Natural killer cell treated with Interleukin-12 subunit alpha and Interleukin-12 subunit beta and Interleukin-15 and Interleukin-18, amount 100 ng/mL, for 72 hours (primary cell): ENCODE measurements around the gene SLC22A4. TPM values are rescaled to one million over a fixed set of nuclear protein-coding genes. Genes with fewer than 3 reads are reported as not detected.

Experiments
- ATAC-seq, 2 donors: fragments of 150-1000 bp; cut with Tn5 transposase in 1 of 2; sonication (Bioruptor Pico), chemical (Tn5 transposase) in 1 of 2; 2 replicates each; pipeline ENCODE4 v1.10.0; 2021
- DNase-seq: peaks from one replicate; pipeline ENCODE4 v3.0.0; 2022; ENCODE audit warnings: low spot score
- H3K27ac Mint-ChIP-seq, 2 donors: 1 replicate in 1 of 2; 2 replicates in 1 of 2; pipeline ENCODE4 v1.8.0; 2022; ENCODE audit warnings: mixed read lengths in 2 of 2, mild to moderate bottlenecking in 1 of 2, moderate library complexity in 1 of 2
- H3K27me3 Mint-ChIP-seq, 2 donors: 1 replicate in 1 of 2; 2 replicates in 1 of 2; pipeline ENCODE4 v1.8.0; 2022; ENCODE audit warnings: mixed read lengths in 2 of 2
- H3K36me3 Mint-ChIP-seq: one replicate; pipeline ENCODE4 v1.8.0; 2022; ENCODE audit warnings: mixed read lengths
- H3K4me1 Mint-ChIP-seq, 2 donors: 1 replicate in 1 of 2; 2 replicates in 1 of 2; pipeline ENCODE4 v1.8.0; 2022; ENCODE audit warnings: low read depth in 2 of 2, mixed read lengths in 2 of 2, mild to moderate bottlenecking in 1 of 2
- H3K4me3 Mint-ChIP-seq: one replicate; pipeline ENCODE4 v1.8.0; 2022; ENCODE audit warnings: mixed read lengths
- H3K9me3 Mint-ChIP-seq: 2 replicates; pipeline ENCODE4 v1.8.0; 2022; ENCODE audit warnings: mixed read lengths
- total RNA-seq, 2 donors: library from RNA; stranded (reverse); gene quantifications; one replicate each; pipeline ENCODE4 v1.2.3, GENCODE V29; 2022

Gene SLC22A4
- total RNA-seq, 2 donors from 2014 or later = 0.93 to 2.5 TPM

DNA sequence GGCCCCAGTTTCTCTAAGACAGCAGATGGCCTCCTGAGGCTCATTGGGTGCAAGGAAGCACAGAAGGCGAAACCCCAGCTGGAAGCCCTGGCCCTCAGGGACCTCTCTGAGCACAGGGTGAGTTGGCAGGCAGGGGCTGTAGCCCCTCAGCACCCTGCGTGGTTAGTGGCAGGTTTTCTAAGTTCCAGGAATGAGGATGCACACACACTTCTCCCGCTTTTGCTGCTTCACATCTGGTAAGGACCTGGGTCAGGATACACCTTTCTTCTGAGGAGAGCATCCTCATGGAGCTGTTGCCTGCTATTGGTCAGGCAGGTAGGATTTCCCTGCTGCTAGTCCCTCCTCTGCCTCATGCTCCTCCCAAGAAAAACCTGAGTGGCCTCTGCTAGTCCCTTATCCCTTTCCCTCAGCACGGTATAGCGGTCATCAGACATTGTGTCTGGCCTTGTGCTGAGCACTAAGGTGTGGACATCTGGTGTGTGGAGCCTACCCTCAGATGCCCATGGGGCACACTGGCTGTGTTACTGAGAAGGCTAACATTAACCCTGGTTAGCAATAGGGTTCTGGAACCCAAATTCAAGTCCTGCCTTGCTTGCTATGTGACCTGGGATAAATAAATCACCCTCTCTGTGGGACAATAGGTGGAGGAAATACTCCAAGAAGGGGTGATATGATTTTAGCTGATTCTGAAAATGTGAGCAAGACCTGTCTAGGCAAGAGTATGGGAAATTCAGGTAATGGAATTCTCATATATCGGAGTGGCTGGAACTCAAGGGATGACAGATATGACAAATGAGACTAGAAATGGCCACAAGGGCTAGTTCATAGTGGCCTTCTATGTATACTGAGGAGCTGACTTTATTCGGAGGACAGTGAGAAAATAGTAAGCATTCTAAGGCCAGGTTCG lies 1.6 kb downstream of the SLC22A4 start:
- Mint-ChIP-seq H3K4me1 (peaks cover 30 to 36% of the 10 kb centered on the region in 2 donors), H3K9me3 (no peaks in the 10 kb centered on the region), H3K36me3 (no peaks in the 10 kb centered on the region), H3K27ac (peak overlapping the region; percentile 83 to 86), H3K4me3 (peak overlapping the region; percentile 89), H3K27me3 (peaks cover 15 to 22% of the 10 kb centered on the region in 2 donors)
- ATAC-seq (no peak), DNase-seq (no peak)

- H3K36me3 Mint-ChIP-seq = no peaks in the 10 kb centered on the region
- H3K27me3 Mint-ChIP-seq = peaks cover 15 to 22% of the 10 kb centered on the region in 2 donors
- ATAC-seq (no peak), DNase-seq (no peak)
- peak overlapping the region in 1 of 2 donors; percentile 83 for H3K27ac Mint-ChIP-seq
- H3K9me3 Mint-ChIP-seq = no peaks in the 10 kb centered on the region
- H3K4me1 Mint-ChIP-seq = peaks cover 30 to 36% of the 10 kb centered on the region in 2 donors
- peak overlapping the region; percentile 89 for H3K4me3 Mint-ChIP-seq
Measured at GRCh38 chr5:132296412-132297016, 2.3 kb downstream of the SLC22A4 start.

- Mint-ChIP-seq H3K36me3 (no peaks in the 10 kb centered on the region), H3K27me3 (peaks cover 15 to 22% of the 10 kb centered on the region in 2 donors), H3K27ac (no peak overlapping the region), H3K4me3 (no peak overlapping the region), H3K9me3 (no peaks in the 10 kb centered on the region), H3K4me1 (peaks cover 30 to 36% of the 10 kb centered on the region in 2 donors)
- DNase-seq (no peak), ATAC-seq (no peak)
Measured at GRCh38 chr5:132297211-132297940, 3.2 kb downstream of the SLC22A4 start.

GRCh38 chr5:132298298-132299212 lies 4.4 kb downstream of the SLC22A4 start:
- H3K4me3 Mint-ChIP-seq = peak overlapping the region; percentile 6
- H3K36me3 Mint-ChIP-seq = no peaks in the 10 kb centered on the region
- peaks cover 15 to 19% of the 10 kb centered on the region in 2 donors for H3K27me3 Mint-ChIP-seq
- no peak for DNase-seq
- H3K4me1 Mint-ChIP-seq = peaks cover 27 to 30% of the 10 kb centered on the region in 2 donors
- peak overlapping the region in 1 of 2 donors; percentile 9 for H3K27ac Mint-ChIP-seq
- no peak for ATAC-seq
- H3K9me3 Mint-ChIP-seq = no peaks in the 10 kb centered on the region

GRCh38 chr5:132299917-132300316 lies 5.7 kb downstream of the SLC22A4 start:
- H3K4me3 Mint-ChIP-seq = no peak overlapping the region
- H3K27me3 Mint-ChIP-seq = peaks cover 15 to 19% of the 10 kb centered on the region in 2 donors
- no peak overlapping the region for H3K27ac Mint-ChIP-seq
- H3K9me3 Mint-ChIP-seq = no peaks in the 10 kb centered on the region
- ATAC-seq = no peak
- H3K4me1 Mint-ChIP-seq = peaks cover 22 to 23% of the 10 kb centered on the region in 2 donors
- no peaks in the 10 kb centered on the region for H3K36me3 Mint-ChIP-seq
- no peak for DNase-seq

DNA sequence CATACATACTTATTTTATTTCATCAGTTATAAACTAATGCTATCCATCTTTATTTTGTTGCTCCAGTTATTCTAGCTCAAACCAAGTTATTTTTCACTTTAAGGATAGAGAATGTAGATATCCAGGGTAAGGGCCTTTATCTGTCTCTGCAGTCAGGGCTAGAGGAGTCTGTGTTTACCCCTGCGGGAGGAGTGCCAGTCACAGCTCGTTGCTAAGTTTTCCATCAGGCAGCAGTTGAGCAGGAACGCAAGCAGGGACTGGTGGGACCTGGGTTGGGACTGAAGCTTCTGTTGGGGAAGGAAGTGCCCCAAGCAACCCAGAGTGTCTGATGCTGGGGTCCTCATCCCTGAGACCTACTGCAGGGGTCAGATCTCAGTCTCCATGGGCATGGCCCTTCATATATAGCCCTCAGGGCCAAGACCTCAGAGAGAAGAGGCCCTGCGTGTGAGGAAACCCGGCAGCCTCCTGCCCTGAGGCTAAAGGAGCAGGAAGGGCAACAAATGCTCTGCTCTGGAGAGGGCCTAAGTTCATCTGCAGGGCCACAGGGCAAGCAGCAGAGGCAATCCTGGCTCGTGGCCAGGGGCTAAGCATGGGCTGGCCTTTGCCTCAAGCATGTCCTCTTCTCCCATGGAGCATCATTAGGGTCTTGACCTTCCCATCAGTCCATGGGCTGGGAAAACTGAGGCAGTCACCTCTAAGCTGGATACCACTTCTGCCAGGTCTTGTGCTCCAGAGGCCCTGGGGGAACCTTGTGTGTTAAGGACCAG lies 6.6 kb downstream of the SLC22A4 start:
- Mint-ChIP-seq H3K9me3 (no peaks in the 10 kb centered on the region), H3K27me3 (peaks cover 13 to 16% of the 10 kb centered on the region in 2 donors), H3K4me1 (peaks cover 14 to 15% of the 10 kb centered on the region in 2 donors), H3K4me3 (no peak overlapping the region), H3K36me3 (peaks cover 4% of the 10 kb centered on the region), H3K27ac (no peak overlapping the region)
- DNase-seq (no peak), ATAC-seq (peak in 1 of 2 donors; percentile 29)

- Mint-ChIP-seq H3K36me3 (peaks cover 4% of the 10 kb centered on the region), H3K27me3 (peaks cover 7 to 10% of the 10 kb centered on the region in 2 donors), H3K27ac (no peak overlapping the region), H3K9me3 (no peaks in the 10 kb centered on the region), H3K4me3 (no peak overlapping the region), H3K4me1 (peaks cover 7 to 8% of the 10 kb centered on the region in 2 donors)
- no peak for DNase-seq
- ATAC-seq = peak in 1 of 2 donors; percentile 33
Measured at GRCh38 chr5:132301344-132302271, 7.4 kb downstream of the SLC22A4 start.

DNA sequence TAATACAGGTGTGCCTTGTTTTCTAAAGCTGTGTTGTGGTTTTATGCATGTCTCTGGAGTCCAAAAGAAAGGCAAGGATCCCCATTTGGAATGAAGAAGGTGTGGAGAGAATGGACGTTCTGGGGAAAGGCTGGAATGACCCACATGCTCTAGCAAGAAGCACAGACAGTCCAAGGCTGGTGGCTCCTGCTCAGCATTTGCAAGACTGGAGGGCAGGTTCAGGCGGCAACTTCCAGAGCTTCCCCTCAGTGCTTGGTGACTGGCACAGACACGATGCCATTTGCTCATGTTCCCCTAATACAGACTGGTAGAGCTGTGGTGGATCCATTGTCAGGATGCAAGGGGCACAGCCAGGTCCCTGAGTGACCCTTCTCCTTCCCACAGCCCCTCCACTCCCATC lies 8.2 kb downstream of the SLC22A4 start:
- H3K4me1 Mint-ChIP-seq = peaks cover 6 to 7% of the 10 kb centered on the region in 2 donors
- H3K27ac Mint-ChIP-seq = no peak overlapping the region
- DNase-seq = no peak
- H3K36me3 Mint-ChIP-seq = peaks cover 4% of the 10 kb centered on the region
- no peak overlapping the region for H3K4me3 Mint-ChIP-seq
- no peaks in the 10 kb centered on the region for H3K9me3 Mint-ChIP-seq
- peaks cover 5 to 7% of the 10 kb centered on the region in 2 donors for H3K27me3 Mint-ChIP-seq
- ATAC-seq = no peak

- H3K9me3 Mint-ChIP-seq = no peaks in the 10 kb centered on the region
- ATAC-seq = no peak
Measured at GRCh38 chr5:132303589-132303988, 9.4 kb downstream of the SLC22A4 start.

GRCh38 chr5:132305420-132305819 lies 11.2 kb downstream of the SLC22A4 start:
- H3K9me3 Mint-ChIP-seq = no peaks in the 10 kb centered on the region
- no peak overlapping the region for H3K27ac Mint-ChIP-seq
- no peaks in the 10 kb centered on the region for H3K27me3 Mint-ChIP-seq
- H3K36me3 Mint-ChIP-seq = peaks cover 4% of the 10 kb centered on the region
- DNase-seq (no peak), ATAC-seq (no peak)
- H3K4me3 Mint-ChIP-seq = no peak overlapping the region
- no peaks in the 10 kb centered on the region for H3K4me1 Mint-ChIP-seq

More at GRCh38 chr5:132303589-132303988, 9.4 kb downstream of the SLC22A4 start:
- H3K4me3 Mint-ChIP-seq = no peak overlapping the region
- peaks cover 0 to 2% of the 10 kb centered on the region in 2 donors for H3K27me3 Mint-ChIP-seq
- peaks cover 0 to under 1% of the 10 kb centered on the region in 2 donors for H3K4me1 Mint-ChIP-seq
- H3K36me3 Mint-ChIP-seq = peaks cover 4% of the 10 kb centered on the region
- no peak overlapping the region for H3K27ac Mint-ChIP-seq
- no peak for DNase-seq

- no peak overlapping the region for H3K4me3 Mint-ChIP-seq
- no peaks in the 10 kb centered on the region for H3K9me3 Mint-ChIP-seq
- peaks cover 4% of the 10 kb centered on the region for H3K36me3 Mint-ChIP-seq
- no peaks in the 10 kb centered on the region for H3K27me3 Mint-ChIP-seq
- H3K27ac Mint-ChIP-seq = no peak overlapping the region
- no peak for DNase-seq
- peaks cover 0 to 3% of the 10 kb centered on the region in 2 donors for H3K4me1 Mint-ChIP-seq
- ATAC-seq = no peak
Measured at GRCh38 chr5:132308701-132309100, 14.5 kb downstream of the SLC22A4 start.
